ENCODE measurements around the gene SLC16A8. TPM values are rescaled to one million over a fixed set of nuclear protein-coding genes. Genes with fewer than 3 reads are reported as not detected.

Gene SLC16A8
- total and polyA plus RNA-seq, 7 donors: 0.23 to 1.0 (median 0.29) TPM; not detected in 3

DNA sequence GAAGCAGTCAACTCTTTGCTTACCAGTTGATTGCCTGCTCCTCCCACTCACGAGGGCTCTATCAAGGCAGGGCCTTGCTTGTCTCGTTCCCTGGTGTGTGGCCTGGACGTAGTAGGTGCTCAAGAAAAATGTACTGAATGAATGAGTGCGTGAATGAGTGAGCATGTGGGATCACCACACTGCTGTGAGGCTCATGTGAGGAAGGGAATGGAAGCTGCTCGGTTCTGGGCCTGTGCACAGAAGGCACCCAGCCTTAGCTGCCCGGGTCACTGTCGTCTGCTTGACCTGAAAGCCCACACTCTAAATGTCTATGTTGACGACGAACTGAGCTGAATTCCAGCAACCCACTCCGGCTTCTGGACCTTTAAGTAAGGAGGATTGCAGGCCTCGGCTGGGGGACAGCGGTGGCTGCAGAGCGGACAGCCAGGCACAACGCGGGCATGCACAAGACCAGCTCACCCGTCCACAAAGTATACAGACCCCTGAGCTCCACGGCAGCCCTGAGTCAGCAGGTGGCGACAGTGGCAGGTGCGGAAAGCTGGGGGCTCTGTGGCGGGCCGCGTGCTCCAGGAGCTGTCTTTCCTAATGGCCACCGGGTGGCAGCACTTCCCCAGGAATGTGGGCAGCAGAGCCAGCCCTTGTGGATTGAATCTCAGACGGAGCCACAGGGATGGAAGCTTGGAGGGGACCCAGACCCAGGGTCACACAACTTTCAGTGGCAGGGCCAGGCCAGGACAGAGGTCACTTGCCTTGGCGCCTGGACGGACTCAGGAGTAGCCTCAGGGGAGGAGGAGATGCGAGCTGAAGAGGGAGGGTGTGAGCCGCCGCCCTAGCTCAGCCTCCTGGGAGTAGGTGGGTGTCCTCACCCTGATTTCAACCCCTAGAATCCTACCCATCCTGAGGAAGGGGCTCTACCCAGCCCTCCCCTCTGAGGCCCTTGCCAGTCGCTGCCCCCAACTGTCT lies 31.8 kb downstream of the SLC16A8 start:
- no peaks in the 10 kb centered on the region for H3K9me3 ChIP-seq
- no peaks in the 10 kb centered on the region for H3K36me3 ChIP-seq (ENCODE audit: insufficient read depth in 1 of 2, low read depth in 1 of 2)
- DNase-seq (peak; percentile 77 to 90), ATAC-seq (peak; percentile 77 to 84 (median 82))
- intact Hi-C loops (cut with DNase I): loop anchor here (2.0 to 5.0 kb wide), 4 partner anchors 51 to 520 kb away; partner anchors contain the start of gene DMC1 (in 2 of the 2)
- no peak overlapping the region for H3K27ac ChIP-seq
- H3K27me3 ChIP-seq (ENCODE audit: insufficient read depth in 3 of 3, low read length in 2 of 3): no peaks in the 10 kb centered on the region
- H3K4me1 ChIP-seq: peaks cover 3% of the 10 kb centered on the region
- 27 to 30% (median 29%) methylated on average over 25 to 30 of the region's 30 CpGs for WGBS, 3 donors
- TF ChIP-seq, protein P1, sequence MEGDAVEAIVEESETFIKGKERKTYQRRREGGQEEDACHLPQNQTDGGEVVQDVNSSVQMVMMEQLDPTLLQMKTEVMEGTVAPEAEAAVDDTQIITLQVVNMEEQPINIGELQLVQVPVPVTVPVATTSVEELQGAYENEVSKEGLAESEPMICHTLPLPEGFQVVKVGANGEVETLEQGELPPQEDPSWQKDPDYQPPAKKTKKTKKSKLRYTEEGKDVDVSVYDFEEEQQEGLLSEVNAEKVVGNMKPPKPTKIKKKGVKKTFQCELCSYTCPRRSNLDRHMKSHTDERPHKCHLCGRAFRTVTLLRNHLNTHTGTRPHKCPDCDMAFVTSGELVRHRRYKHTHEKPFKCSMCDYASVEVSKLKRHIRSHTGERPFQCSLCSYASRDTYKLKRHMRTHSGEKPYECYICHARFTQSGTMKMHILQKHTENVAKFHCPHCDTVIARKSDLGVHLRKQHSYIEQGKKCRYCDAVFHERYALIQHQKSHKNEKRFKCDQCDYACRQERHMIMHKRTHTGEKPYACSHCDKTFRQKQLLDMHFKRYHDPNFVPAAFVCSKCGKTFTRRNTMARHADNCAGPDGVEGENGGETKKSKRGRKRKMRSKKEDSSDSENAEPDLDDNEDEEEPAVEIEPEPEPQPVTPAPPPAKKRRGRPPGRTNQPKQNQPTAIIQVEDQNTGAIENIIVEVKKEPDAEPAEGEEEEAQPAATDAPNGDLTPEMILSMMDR (IDR thresholded peaks at IDR 0.05): peak; percentile 89
- no peak overlapping the region for H3K4me3 ChIP-seq

- intact Hi-C loops (cut with DNase I): loop anchor here (5.0 kb wide), 2 partner anchors 301 to 521 kb away; partner anchors contain the start of gene DMC1 (in 2 of the 2)
- Histone ChIP-seq H3K27ac (no peak overlapping the region), H3K27me3 (ENCODE audit: insufficient read depth in 3 of 3, low read length in 2 of 3) (no peaks in the 10 kb centered on the region), H3K4me1 (peaks cover 3% of the 10 kb centered on the region), H3K36me3 (ENCODE audit: insufficient read depth in 1 of 2, low read depth in 1 of 2) (no peaks in the 10 kb centered on the region), H3K4me3 (no peak overlapping the region), H3K9me3 (no peaks in the 10 kb centered on the region)
- WGBS, 3 donors: 82 to 86% (median 84%) methylated on average over 8 of the region's 8 CpGs
- DNase-seq (no peak), ATAC-seq (no peak)
- TF ChIP-seq, protein P1 (IDR thresholded peaks at IDR 0.05): no peak
These were observed 32.7 kb downstream of the SLC16A8 start for GRCh38 chr22:38051261-38051660.

DNA sequence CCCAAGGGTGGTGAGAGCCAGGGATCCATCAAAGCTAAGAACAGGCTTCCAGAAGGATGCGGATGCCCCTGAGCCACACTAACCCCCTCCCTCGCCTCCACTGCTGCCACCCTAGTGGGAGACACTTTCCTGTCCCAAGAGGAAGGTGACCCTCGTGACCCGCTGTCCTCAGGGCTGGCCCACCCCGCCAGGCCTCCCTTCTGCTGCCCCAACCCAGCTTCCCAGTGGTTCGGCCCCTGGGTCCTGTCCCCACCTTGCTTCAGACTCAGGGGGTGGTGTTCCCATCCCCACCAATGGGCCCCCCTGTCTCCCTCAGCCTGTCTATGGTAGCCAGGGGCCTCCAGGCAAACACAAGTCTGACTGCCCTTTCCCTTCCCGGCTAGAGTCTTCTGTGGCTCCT lies 33.3 kb downstream of the SLC16A8 start:
- no peaks in the 10 kb centered on the region for H3K9me3 ChIP-seq
- peaks cover 3% of the 10 kb centered on the region for H3K4me1 ChIP-seq
- H3K36me3 ChIP-seq (ENCODE audit: insufficient read depth in 1 of 2, low read depth in 1 of 2): no peaks in the 10 kb centered on the region
- ATAC-seq (no peak), DNase-seq (no peak)
- WGBS, 3 donors: 88 to 97% (median 92%) methylated on average over 7 of the region's 7 CpGs
- no peak overlapping the region for H3K4me3 ChIP-seq
- no peaks in the 10 kb centered on the region for H3K27me3 ChIP-seq (ENCODE audit: insufficient read depth in 3 of 3, low read length in 2 of 3)
- TF ChIP-seq, protein P1 (IDR thresholded peaks at IDR 0.05): no peak
- intact Hi-C loops (cut with DNase I): loop anchor here (5.0 kb wide), 2 partner anchors 302 to 522 kb away; partner anchors contain the start of gene DMC1 (in 2 of the 2)
- no peak overlapping the region for H3K27ac ChIP-seq

DNA sequence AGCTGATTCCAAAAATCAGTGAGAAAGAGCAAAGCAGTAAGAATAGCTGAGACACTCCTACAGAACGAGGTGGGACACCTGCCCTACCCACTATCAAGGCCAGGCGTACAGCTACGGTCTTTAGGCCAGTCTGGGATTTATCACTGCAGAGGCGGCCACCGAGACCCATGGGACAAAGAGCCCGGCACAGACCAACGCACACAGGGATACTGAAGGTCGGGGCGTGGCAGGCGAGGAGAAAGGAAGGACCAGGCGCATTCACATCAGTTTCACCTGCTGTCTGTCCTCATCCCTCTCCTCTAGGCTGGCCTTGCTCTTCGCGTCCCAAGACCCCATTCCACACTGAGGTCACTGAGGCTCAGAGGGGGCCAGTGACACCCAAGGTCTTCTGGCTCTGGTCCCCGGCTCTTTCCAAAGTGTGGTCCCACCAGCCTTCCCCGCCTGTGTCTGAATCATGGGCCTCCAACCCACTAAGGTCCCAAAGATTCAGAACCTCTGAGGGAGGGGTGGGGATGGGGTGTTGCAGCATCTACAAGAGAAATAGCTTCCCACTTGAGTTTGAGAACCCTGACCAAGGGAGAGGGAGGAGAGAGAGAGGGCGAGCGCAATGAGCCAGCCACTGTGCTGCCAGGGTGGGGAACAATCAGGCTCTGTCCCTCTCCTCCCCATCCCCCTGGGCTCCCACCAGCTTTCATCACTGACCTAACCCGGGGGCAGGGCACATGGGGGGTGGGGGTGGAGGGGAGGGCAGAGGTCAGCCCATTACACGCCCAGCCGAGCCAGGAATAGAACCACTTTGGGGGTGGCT lies 34.0 kb downstream of the SLC16A8 start:
- WGBS, 3 donors: 76 to 88% (median 79%) methylated on average over 19 to 20 of the region's 20 CpGs
- intact Hi-C loops (cut with DNase I): loop anchor here (5.0 kb wide), 2 partner anchors 302 to 522 kb away; partner anchors contain the start of gene DMC1 (in 2 of the 2)
- Histone ChIP-seq H3K36me3 (ENCODE audit: insufficient read depth in 1 of 2, low read depth in 1 of 2) (no peaks in the 10 kb centered on the region), H3K9me3 (no peaks in the 10 kb centered on the region), H3K27me3 (ENCODE audit: insufficient read depth in 3 of 3, low read length in 2 of 3) (no peaks in the 10 kb centered on the region), H3K4me1 (peaks cover 3% of the 10 kb centered on the region), H3K4me3 (no peak overlapping the region), H3K27ac (no peak overlapping the region)
- TF ChIP-seq, protein P1 (IDR thresholded peaks at IDR 0.05): no peak
- DNase-seq: no peak
- ATAC-seq: no peak

All from psoas muscle (tissue), 8 donors.